ENCODE measurements around the gene UBXN4.
"Not testable (repeated sequence)": the region's sequence is repeated elsewhere in the genome, so short reads cannot be mapped to it uniquely, and the experiment has no call there.

UBXN4 gene

DNA sequence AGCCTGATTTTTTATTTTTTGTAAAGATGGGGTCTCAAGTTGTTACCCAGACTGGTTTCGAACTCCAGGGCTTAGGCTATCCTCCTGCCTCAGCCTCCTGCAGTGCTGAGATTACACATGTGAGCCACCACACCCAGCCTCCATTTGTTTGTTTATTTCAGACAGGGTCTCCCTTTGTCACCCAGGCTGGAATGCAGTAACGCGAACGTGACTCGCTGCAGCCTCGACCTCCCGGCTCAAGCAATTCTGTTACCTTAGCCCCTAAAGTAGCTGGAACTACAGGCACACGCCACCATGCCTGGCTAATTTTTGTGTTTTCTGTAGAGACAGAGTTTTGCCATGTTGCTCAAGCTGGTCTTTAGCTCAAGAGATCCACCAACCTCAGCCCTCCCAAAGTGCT lies 27.2 kb downstream of the UBXN4 start:
- no peak for DNase-seq

DNA sequence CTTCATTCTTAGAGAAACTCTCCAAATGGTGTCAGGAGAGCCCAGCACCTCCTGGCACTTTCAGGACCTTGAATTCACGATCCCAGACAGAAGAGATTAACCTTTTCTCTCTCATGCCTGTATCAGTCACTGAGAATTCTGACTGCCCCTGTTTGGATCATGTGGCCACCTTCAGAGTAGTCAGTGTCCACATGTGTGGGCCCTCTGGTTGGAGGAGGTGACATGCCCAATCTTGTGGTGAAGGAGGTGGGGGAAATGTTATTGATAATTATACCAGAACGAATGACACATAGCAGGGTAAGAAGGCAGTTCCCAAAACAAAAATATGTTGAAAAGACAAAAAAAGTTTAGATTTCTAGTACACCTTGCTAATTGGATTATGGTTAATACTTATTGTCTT lies 31.7 kb downstream of the UBXN4 start:
- DNase-seq = no peak

DNA sequence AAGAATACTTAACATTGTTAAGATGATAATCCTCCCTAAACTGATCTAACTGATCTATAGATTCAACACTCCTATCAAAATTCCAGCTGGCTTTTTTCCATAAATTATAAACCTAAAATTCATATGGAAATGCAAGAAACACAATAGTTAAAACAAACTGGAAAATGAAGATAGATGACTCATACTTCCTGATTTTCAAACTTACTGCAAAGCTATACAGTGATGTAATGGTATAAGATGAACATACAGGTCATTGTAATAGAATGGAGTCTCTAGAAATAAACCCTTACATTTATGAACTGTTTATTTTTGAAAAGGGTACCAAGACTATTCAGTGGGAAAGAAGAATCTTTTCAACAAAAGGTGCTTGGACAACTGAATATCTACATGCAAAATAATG lies 32.3 kb downstream of the UBXN4 start:
- no peak for DNase-seq

- no peak for DNase-seq
These were observed 33.8 kb downstream of the UBXN4 start for GRCh38 chr2:135775420-135775819.

DNA sequence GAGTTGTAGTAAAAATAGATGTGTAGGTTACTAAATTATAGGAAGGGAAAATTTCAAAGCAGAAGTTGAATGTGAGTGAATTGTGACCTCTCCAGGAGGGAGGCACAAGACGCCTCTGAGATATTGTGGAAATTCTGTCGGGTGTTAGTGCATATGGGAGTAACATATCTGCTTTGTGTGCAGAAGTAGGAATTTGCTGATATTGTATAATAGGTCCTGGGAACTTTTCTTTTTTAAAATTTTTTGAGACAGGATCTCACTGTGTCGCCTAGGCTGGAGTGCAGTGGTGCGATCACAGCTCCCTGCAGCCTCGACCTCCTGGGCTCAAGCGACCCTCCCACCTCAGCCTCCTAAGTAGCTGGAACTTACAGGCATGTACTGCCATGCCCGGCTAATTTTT lies 34.7 kb downstream of the UBXN4 start:
- no peak for DNase-seq

DNA sequence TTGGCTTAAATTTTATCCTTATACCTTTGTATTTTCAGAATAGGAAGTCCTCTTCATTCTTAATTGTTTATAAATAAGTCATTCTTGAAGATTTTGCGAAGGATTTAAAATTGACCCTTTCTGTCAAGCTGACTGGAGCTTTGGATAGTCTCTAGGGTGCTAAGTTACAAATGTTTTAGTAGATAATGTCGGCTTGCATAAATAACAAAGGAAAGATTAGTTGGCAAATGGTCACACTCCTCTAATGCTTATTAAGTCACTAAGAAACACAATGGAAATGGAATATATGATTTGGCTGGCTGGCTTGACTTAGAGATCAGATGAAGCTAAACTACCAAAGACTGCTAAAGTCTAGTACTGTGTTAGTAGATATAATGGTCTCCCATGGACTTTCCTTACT lies 40.6 kb downstream of the UBXN4 start:
- DNase-seq = no peak

- no peak for DNase-seq
These were observed 41.8 kb downstream of the UBXN4 start for GRCh38 chr2:135783439-135783838.

DNA sequence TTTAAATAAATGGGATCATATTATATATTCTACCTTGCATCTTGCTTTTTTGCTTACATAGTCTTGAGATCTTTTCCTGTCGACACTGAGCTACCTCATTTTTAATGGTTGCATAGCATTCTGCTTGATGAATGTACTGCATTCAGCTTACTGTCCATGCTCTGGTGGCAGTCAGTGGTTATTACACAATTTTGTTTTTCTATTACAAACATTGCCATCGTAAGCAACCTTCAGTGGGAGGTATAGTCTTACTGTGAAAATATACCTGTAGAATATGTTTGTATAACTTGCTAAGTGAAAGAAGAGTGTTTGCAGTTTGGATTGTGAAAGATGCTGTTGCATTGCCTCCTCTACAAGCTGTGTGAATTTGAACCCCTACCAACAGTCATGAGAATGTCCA lies 43.4 kb downstream of the UBXN4 start:
- no peak for DNase-seq

GRCh38 chr2:135786823-135787222 lies 45.2 kb downstream of the UBXN4 start:
- no peak for DNase-seq

GRCh38 chr2:135790423-135790822 lies 48.8 kb downstream of the UBXN4 start:
- DNase-seq = no peak

DNA sequence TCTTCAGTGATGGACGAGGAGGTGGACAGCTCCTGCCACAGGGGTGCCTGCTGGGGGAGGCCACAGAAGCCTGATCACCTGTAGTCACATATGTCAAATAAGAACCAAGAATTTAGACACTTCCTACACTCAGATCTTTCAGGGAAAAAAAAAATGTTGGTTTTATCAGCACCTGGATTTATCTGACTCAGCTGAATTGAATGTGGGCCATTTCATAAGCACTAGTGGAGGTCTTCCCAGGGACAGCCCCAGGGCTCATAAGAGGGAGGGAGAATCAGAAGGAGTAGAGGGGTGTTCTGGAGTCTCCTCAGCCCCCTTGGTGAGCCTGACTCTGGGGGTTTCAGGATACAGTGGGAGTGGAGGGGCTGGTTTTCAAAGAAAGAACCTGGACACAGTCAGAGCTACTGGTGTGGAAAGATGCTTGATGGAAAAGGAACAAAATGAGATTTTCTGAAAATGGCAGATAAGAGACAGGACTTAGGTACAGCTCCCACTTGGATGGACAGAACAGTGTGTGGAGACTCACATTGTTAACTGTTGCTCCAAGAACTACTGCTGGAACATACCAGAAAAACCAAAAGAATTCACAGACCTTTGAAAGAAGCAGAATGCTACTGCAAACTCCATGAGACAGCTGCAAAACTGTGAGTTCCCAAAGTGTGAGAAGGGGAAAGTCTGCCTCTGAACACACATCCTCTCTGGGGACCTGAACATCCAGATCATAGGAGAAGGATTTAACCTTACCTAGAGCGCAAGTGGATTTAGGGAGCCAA lies 49.9 kb downstream of the UBXN4 start:
- no peak for DNase-seq

GRCh38 chr2:135792401-135793150 lies 50.9 kb downstream of the UBXN4 start:
- DNase-seq = no peak

- not testable (repeated sequence) for DNase-seq
These were observed 54.0 kb downstream of the UBXN4 start for GRCh38 chr2:135795641-135796040.

DNA sequence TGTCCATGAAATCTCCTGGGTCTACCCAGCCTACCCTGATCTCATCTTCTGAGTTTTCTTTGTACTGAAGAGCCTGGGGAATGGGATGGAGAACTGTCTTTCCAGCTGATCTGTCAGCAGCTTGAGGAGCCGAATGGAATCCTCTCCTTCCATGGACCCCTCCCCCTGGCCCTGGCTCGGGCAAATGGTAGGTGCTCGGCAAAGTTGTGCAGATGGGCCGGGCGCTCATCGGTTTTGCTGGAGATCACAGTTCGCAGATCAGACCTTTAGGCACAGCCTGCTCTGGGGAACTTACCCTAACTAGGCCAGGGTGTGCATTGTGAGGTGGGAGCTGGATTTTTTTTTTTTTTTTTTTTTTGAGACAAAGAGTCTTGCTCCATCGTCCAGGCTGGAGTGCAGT lies 55.0 kb downstream of the UBXN4 start:
- no peak for DNase-seq

DNA sequence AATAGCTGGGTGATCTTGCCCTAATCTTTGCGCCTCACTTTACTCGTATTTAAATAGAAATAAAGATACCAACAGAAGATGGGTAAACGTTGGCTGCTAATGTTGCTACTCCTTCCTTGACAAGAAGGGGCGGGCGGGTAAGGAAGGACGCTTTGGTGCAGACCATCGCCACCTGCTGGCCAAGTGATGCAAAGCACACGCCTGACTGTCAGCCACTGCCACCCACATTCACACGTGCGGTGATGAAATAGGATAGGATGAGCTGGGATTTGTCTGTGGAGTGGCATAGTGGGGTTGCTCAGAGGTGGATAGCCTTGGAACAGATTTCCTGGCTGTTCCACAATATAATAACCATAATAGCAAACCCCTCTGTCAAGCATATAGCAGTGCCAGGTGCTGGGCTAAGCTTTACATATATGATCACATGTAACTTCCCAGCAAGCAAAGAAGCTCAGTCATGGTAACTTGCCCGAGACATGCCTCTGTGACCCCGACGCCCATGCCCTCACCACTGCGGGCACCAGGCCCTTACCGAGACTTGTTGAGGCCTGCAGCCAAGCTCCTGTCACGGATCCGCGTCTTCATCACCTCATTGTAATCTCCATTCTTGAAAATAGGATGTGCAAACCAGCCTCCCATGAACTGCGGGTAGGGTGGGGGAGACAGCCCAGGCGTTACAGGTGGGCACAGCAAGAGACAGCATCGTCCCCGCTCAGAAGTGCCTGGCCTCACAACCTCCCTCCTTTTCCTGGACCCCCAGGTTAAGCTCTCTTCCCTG lies 56.0 kb downstream of the UBXN4 start:
- peak; percentile 74 for DNase-seq

GRCh38 chr2:135798275-135798705 lies 56.6 kb downstream of the UBXN4 start:
- DNase-seq = no peak

DNA sequence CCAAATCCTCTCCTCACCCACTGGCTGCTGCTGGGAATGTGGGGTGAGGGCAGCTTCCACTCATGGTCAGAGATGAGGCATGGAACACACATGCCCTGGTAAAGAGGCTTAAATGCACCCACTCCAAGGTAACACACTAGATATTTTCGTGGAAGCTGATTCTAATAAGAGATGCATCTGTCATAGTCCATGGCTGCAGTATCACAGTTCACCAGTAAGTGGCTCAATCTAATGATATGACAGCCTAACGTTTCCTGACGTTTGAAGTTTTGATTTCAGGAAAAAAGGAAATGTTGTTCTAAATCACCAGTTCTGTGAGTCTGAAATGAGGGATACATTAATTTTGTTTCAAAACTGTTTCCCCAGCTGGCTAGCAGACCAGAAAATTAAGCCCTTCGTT lies 57.1 kb downstream of the UBXN4 start:
- no peak for DNase-seq

- no peak for DNase-seq
These were observed 58.1 kb downstream of the UBXN4 start for GRCh38 chr2:135799738-135800137.

- DNase-seq = no peak
These were observed 59.1 kb downstream of the UBXN4 start for GRCh38 chr2:135800513-135801460.

- DNase-seq = no peak
These were observed 60.7 kb downstream of the UBXN4 start for GRCh38 chr2:135802350-135802749.

GRCh38 chr2:135803278-135803677 lies 61.6 kb downstream of the UBXN4 start:
- DNase-seq = no peak

DNA sequence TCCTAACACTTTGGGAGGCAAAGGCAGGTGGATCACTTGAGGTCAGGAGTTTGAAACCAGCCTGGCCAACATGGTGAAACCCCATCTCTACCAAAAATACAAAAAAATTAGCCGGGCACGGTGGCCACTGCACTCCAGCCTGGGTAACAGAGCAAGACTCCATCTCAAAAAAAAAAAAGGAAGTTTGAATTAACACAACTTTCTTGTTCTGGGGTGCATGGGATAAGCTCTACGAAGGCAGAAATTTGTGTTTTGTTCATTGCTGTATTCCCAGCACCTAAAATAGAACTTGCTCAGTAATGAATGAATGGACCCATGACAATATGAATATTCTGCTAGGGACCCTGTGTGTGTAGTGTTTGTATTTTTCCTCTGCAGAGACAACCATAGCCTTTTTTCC lies 66.2 kb downstream of the UBXN4 start:
- DNase-seq = not testable (repeated sequence)
